GM21529 (cell line): ENCODE results near the gene FBRSL1.
A peak's percentile ranks its signal among the peaks of the same experiment; 100 is the strongest.

Source experiments
- ATAC-seq: cut with Tn5 transposase; IDR thresholded peaks from one replicate; pipeline ENCODE4 v1.9.1; 2021; ENCODE audit not compliant: unreplicated experiment

Gene FBRSL1

GRCh38 chr12:132495629-132496357 is 5.8 kb downstream of the FBRSL1 start:
- no peak for ATAC-seq

GRCh38 chr12:132496358-132496669 is 6.4 kb downstream of the FBRSL1 start:
- no peak for ATAC-seq

- ATAC-seq: no peak
Observed at GRCh38 chr12:132496710-132497109, 6.8 kb downstream of the FBRSL1 start.

DNA sequence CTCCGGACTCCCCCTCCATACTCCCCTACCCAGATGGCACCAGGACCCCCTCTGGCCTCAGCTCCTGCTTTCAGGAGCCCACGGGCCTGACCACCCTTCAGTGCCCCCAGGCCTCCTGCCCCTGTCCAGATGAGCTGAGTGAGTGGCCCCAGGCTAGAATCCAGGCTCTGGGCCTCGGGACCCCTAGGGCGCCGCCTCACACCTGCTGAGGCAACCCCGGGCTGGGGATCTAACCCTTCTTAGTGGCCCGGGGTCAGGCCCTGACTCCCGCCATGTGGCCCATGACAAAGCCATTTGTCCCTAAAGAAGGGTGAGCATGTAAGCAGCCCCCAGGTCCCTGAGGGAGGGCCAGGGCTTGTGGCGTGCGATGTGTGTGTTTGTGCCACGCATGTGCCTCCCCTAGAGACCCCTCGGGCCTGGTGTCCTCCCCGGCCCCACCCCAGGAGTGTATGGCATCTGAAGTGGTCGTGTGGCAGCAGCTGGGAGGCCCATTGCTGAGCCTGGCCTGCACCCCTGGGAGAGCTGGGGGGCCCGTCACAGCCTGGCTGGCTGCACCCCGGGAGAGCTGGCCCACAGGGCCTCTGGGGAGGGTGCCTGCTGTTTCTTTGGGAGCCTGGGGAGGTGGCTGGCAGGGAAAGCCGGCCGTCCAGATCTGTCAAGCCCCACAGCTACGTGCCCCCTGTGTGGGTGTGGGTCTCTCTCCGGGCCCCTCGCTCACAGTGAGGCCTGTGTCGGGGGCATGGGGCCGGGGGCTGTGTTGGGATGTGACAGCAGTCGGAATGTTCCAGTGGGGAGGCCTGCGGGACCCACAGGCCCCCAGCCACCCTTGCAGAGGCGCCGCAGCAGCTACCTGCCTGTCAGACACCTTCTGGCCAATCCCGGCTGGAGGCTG is 7.8 kb downstream of the FBRSL1 start:
- no peak for ATAC-seq

- ATAC-seq: no peak
Observed at GRCh38 chr12:132498931-132499330, 9.0 kb downstream of the FBRSL1 start.

- no peak for ATAC-seq
Observed at GRCh38 chr12:132500142-132500855, 10.3 kb downstream of the FBRSL1 start.

- ATAC-seq: no peak
Observed at GRCh38 chr12:132500856-132501180, 10.9 kb downstream of the FBRSL1 start.

GRCh38 chr12:132501204-132501940 is 11.4 kb downstream of the FBRSL1 start:
- ATAC-seq: no peak

DNA sequence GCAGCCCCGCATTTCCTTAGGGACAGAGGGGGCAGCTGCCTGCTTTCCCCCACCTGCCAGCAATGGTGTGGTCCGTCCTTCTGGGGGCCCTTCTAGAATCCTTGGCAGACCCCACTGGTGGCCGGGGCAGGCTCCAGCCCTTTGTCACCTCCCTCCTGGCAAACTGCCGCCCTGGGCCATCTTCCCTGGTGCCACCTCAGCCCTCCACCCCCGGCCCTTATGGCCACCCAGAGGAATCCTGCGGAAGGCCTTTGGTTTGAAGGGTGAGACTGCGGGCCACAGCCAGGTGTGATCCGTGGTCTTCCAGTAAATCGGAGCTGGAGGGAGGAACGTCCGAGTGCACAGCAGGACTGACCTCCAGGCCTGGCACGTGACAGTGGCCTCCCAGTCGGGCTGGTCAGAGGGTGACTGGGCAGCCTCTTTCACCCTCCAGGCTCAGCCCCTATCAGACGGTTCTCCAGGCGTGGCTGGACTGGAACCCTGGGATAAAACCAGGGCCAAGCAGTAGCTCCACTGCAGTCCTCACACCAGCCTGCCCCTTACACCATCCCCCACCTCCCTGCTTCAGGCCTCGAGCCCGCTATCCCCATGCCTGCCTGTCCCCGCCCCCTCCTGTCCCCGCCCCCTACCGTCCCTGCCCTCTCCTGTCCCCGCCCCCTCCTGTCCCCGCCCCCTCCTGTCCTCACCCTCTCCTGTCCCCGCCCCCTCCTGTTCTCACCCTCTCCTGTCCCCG is 12.4 kb downstream of the FBRSL1 start:
- no peak for ATAC-seq

DNA sequence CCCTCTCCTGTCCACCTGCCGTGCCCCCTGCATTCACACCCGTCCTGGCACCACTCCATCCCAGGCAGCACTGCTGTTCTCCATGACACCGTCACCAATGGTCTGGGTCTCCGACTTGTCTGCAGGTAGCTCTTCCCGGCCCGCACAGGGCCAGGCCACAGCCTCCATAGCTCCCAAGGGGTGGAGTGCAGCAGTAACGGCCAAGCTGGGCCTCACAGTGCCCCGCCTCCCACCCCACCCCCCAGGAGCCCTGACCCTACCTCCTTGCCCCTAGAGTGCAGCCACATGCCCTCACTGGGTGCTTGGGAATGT is 12.9 kb downstream of the FBRSL1 start:
- ATAC-seq: no peak

DNA sequence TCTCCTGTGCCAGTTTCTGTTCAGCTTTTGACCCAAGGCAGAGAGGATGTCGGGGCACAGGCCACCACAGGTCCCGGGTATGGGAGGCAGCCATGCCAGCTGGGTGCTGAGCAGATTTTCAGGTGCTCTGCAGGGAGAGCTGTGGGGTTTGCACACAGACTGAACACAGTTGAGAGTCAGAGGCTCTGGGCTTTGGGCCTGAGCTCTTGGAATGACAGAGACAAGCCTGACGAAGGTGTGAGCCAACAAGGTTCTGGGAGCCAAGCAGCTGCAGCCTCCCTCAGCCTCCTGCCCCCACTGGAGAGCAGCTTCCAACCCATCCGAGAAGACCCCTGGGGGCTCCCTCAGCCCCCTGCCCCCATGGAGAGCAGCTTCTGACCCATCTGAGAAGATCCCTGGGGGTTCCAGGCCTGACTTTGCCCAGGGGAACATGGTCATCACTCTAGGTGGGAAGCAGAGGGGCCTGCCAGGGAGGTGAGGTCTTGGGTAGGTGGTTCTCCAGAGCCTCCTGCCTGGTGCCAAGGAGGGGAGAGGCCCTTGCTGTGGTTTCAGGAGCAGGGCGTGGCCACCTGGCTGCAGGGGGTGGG is 13.8 kb downstream of the FBRSL1 start:
- no peak for ATAC-seq

DNA sequence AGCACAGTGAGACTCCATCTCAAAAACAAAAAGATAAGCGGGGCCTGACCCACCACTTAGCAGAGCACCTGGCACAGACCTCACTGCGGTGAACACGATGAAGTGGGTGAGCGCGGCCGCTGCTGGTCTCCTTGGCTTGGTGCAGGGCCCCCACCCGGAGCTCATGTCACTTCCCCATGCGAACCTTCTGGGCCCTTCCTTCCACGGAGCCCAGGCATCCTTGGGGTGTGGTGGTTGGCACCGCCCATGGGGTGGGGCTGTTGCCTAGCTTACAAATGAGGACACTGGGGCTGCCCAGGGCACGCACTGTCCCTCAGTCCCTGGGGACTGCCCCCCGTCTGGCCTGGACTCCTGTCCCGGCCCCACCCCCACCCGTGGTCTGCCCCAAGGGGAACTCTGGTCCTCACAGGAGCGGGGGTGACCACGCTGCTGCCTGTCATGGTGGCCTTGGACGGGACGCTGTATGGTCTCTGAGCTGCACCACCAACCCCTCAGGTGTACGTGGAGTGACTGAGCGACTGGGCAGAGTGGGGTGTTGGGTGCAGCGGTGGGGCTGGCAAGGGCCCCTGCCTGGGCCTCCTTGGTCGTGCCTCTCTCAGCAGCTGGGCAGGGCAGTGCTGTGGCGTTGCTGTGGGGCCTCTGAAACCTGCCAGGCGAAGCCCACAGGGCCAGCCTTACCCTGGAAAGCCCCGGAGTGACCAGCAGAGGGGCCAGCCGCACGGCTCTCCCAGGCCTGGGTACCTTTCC is 15.3 kb downstream of the FBRSL1 start:
- no peak for ATAC-seq

DNA sequence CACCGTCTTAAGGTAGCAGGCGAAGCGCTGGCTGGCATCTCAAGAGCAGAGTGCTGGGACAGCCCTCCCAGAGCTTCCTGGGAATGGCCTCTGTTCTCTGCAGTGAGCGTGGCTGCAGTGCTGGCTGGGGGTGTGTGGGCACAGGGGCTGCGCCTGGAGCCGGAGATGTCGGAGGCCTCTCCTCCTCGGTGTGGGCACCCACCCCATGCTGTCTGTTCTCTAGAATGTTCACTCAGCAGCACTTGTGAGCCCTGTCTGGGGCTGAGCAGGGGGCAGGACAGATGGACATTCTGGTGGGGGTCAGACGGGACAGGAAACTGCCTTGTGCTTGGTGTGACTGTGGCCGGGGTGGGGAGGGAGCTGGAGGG is 15.9 kb downstream of the FBRSL1 start:
- no peak for ATAC-seq

- peak; percentile 57 for ATAC-seq
Observed at GRCh38 chr12:132506328-132507160, 16.6 kb downstream of the FBRSL1 start.

DNA sequence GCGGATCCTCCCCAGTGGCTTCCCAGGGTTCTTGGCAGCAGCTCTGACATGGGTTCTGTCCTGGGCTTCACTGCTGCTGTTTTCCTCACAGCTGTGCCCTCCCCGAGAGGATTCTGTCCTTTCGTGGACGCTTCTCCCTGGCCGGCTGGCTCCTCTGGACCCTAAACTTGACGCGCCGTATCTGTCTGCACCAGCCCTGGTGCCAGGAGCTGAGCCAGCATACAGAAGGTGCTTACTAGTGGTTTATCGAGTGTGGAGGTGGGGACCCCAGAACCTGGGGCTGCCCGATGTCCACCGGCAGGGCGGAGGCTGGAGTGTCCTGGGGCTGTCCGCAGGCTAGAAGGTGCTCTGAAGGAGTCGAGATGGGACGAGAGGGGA is 17.2 kb downstream of the FBRSL1 start:
- no peak for ATAC-seq

GRCh38 chr12:132507656-132508490 is 17.9 kb downstream of the FBRSL1 start:
- no peak for ATAC-seq

GRCh38 chr12:132508491-132508740 is 18.5 kb downstream of the FBRSL1 start:
- ATAC-seq: no peak
